Spleen (tissue), 11 donors: ENCODE data around the gene THSD4. TPM values are rescaled to one million over a fixed set of nuclear protein-coding genes. Genes with fewer than 3 reads are reported as not detected.

ENCODE experiments used
- DNase-seq: peaks from one replicate; pipeline ENCODE4 v3.0.0-alpha.2; 2020
- H3K27ac ChIP-seq, 8 donors: fragments of 200-600 bp; sonication (generic) in 7 of 8; 1 replicate in 4 of 8; 2 replicates in 4 of 8; pipeline versions ENCODE4 v1.5.0 to v1.8.0; 2016 to 2021; ENCODE audit warnings: inconsistent platforms in 4 of 8, mild to moderate bottlenecking in 4 of 8, moderate library complexity in 1 of 8
- H3K27me3 ChIP-seq, 7 donors: fragments of 200-600 bp; sonication (generic) in 6 of 7; replicated peaks in 1 of 7; 1 replicate in 4 of 7; 2 replicates in 3 of 7; pipeline versions ENCODE4 v1.5.0 to v1.8.0; 2016 to 2021; ENCODE audit warnings: inconsistent platforms in 3 of 7, mild to moderate bottlenecking in 1 of 7
- H3K36me3 ChIP-seq, 6 donors: fragments of 200-600 bp; sonication (generic) in 5 of 6; 1 replicate in 4 of 6; 2 replicates in 2 of 6; pipeline versions ENCODE4 v1.5.0 to v1.8.0; 2016 to 2021; ENCODE audit warnings: inconsistent platforms in 2 of 6
- H3K4me1 ChIP-seq, 6 donors: fragments of 200-600 bp; sonication (generic) in 5 of 6; 1 replicate in 3 of 6; 2 replicates in 3 of 6; pipeline versions ENCODE4 v1.5.0 to v1.8.0; 2016 to 2021; ENCODE audit warnings: inconsistent platforms in 3 of 6
- H3K4me3 ChIP-seq, 8 donors: fragments of 200-600 bp; sonication (generic) in 7 of 8; 1 replicate in 4 of 8; 2 replicates in 4 of 8; pipeline versions ENCODE4 v1.5.0 to v1.8.0; 2016 to 2021; ENCODE audit warnings: inconsistent platforms in 4 of 8, mild to moderate bottlenecking in 4 of 8, moderate library complexity in 2 of 8
- H3K9me3 ChIP-seq, 8 donors: fragments of 200-600 bp; sonication (generic) in 7 of 8; 1 replicate in 4 of 8; 2 replicates in 4 of 8; pipeline versions ENCODE4 v1.5.0 to v1.8.0; 2016 to 2021; ENCODE audit warnings: inconsistent platforms in 4 of 8
- CTCF ChIP-seq, 11 experiments: fragments of 200-600 bp in 7 of 11; fragments of 450-650 bp in 4 of 11; sonication (generic) in 4 of 11; IDR thresholded peaks in 8 of 11; conservative IDR thresholded peaks in 3 of 11; 1 replicate in 7 of 11; 2 replicates in 4 of 11; pipeline versions ENCODE4 v1.4.0 to v1.8.0; 2016 to 2021; ENCODE audit warnings: antibody characterized with exemption in 11 of 11, inconsistent platforms in 4 of 11, mild to moderate bottlenecking in 1 of 11
- POLR2A ChIP-seq, 3 donors: fragments of 450-650 bp; IDR thresholded peaks; one replicate each; pipeline ENCODE4 v1.5.1; 2017; ENCODE audit warnings: antibody characterized with exemption in 3 of 3, mild to moderate bottlenecking in 1 of 3
- POLR2AphosphoS5 ChIP-seq, 3 donors: sonication (generic); formaldehyde crosslinking; IDR thresholded peaks; one replicate each; pipeline ENCODE4 v1.5.1; 2017; ENCODE audit warnings: antibody characterized with exemption in 3 of 3
- WGBS, 5 donors: extraction: QIAGEN DNeasy Blood & Tissue Kit in 3 of 5; methylation state at CpG; one replicate each; pipeline versions ENCODE4 v1.1.5 to v1.1.7; 2013 to 2018; 5-methylcytosine and 5-hydroxymethylcytosine counted together
- intact Hi-C: fragments of 100-400 bp; cut with DNase I; formaldehyde crosslinking; loops from one replicate; pipeline ENCODE4 v1.15.0; 2023; ENCODE audit warnings: low total_unique reads
- polyA plus RNA-seq, 3 donors: library from polyadenylated mRNA; stranded (reverse); fragments of 200-250 nt; gene quantifications; one replicate each; pipeline ENCODE4 v1.2.1, GENCODE V29; 2013
- total RNA-seq, 7 donors: library from RNA; depleted of rRNA in 3 of 7; stranded (reverse); fragments of >200 nt in 3 of 7; fragmentation: NEBNext Ultra II Directional in 4 of 7; extraction: Animal tissue kit (Norgen Biotek cat#: 25700) in 4 of 7; gene quantifications; one replicate each; pipeline versions ENCODE4 v1.1.0 to v1.2.1, GENCODE V29; 2016 to 2021
- donor health status: healthy with polysubstance abuse.
- donor health status: DM: no; HTN: no; CAD: no; lungs with moderate emphysema.
- donor health status: DM: no; HTN: no; CAD: no.
- donor health status: Bipolar disorder and iron deficiency.
- donor health status: healthy.
- donor health status: DM: no; HTN: no; CAD: no.
- donor health status: DM: yes; HTN: yes; CAD: no.

THSD4 gene
- total and polyA plus RNA-seq, 10 donors: 0.29 to 11.3 (median 3.4) TPM

- Histone ChIP-seq H3K27me3 (peaks cover 0 to 33% (median 0%) of the 10 kb centered on the region in 7 donors), H3K4me3 (no peak overlapping the region), H3K9me3 (no peaks in the 10 kb centered on the region), H3K4me1 (peaks cover 0 to 20% (median 7%) of the 10 kb centered on the region in 6 donors), H3K36me3 (no peaks in the 10 kb centered on the region), H3K27ac (no peak overlapping the region)
- WGBS, 5 donors: 81 to 94% (median 90%) methylated on average over 8 of the region's 8 CpGs
- DNase-seq: no peak
- intact Hi-C loops: no loop called here
- no peak for TF ChIP-seq POLR2A (IDR thresholded peaks at IDR 0.05)
- TF ChIP-seq POLR2AphosphoS5 (IDR thresholded peaks at IDR 0.05): no peak
- TF ChIP-seq CTCF (IDR thresholded peaks at IDR 0.05 in 8 of 11, conservative IDR thresholded peaks at IDR 0.05 in 3 of 11): no peak
These were observed 694.1 kb downstream of the THSD4 start for GRCh38 chr15:71809346-71809745.

GRCh38 chr15:71810256-71811035, 695.2 kb downstream of the THSD4 start, which contains the start of gene NR2E3:
Gene NR2E3, plus strand, starts transcription at chr15:71810554. Its CDS starts 190 bp downstream, at chr15:71810744.
- no peak for TF ChIP-seq POLR2A (IDR thresholded peaks at IDR 0.05)
- no peak for TF ChIP-seq CTCF (IDR thresholded peaks at IDR 0.05 in 8 of 11, conservative IDR thresholded peaks at IDR 0.05 in 3 of 11)
- no peak for TF ChIP-seq POLR2AphosphoS5 (IDR thresholded peaks at IDR 0.05)
- WGBS, 5 donors: 89 to 93% (median 89%) methylated on average over 14 to 16 of the region's 16 CpGs
- H3K27me3 ChIP-seq: peaks cover 0 to 32% (median 0%) of the 10 kb centered on the region in 7 donors
- no peaks in the 10 kb centered on the region for H3K36me3 ChIP-seq
- H3K4me3 ChIP-seq: no peak within 1 kb of the TSS
- DNase-seq: no peak
- H3K4me1 ChIP-seq: peaks cover 0 to 20% (median 7%) of the 10 kb centered on the region in 6 donors
- H3K27ac ChIP-seq: no peak within 1 kb of the TSS
- intact Hi-C loops: no loop called here
- H3K9me3 ChIP-seq: no peaks in the 10 kb centered on the region

GRCh38 chr15:71811036-71811736, 695.9 kb downstream of the THSD4 start:
- intact Hi-C loops: no loop called here
- H3K27me3 ChIP-seq: peaks cover 0 to 25% (median 0%) of the 10 kb centered on the region in 7 donors
- no peaks in the 10 kb centered on the region for H3K36me3 ChIP-seq
- peaks cover 0 to 20% (median 7%) of the 10 kb centered on the region in 6 donors for H3K4me1 ChIP-seq
- no peak for TF ChIP-seq POLR2A (IDR thresholded peaks at IDR 0.05)
- WGBS, 5 donors: 90 to 94% (median 92%) methylated on average over 20 to 27 of the region's 27 CpGs
- no peak overlapping the region for H3K27ac ChIP-seq
- no peak for DNase-seq
- H3K9me3 ChIP-seq: no peaks in the 10 kb centered on the region
- H3K4me3 ChIP-seq: no peak overlapping the region

GRCh38 chr15:71811752-71812735, 696.8 kb downstream of the THSD4 start:
- H3K36me3 ChIP-seq: no peaks in the 10 kb centered on the region
- intact Hi-C loops: no loop called here
- no peak overlapping the region for H3K27ac ChIP-seq
- no peak for DNase-seq
- no peak overlapping the region for H3K4me3 ChIP-seq
- WGBS, 5 donors: 74 to 88% (median 87%) methylated on average over 22 to 38 of the region's 38 CpGs
- no peaks in the 10 kb centered on the region for H3K9me3 ChIP-seq
- H3K27me3 ChIP-seq: peaks cover 0 to 18% (median 0%) of the 10 kb centered on the region in 7 donors
- H3K4me1 ChIP-seq: peaks cover 0 to 13% (median 6%) of the 10 kb centered on the region in 6 donors
- peak in 1 of 3 donors; percentile 29 for TF ChIP-seq POLR2AphosphoS5 (IDR thresholded peaks at IDR 0.05)
- TF ChIP-seq CTCF (IDR thresholded peaks at IDR 0.05 in 8 of 11, conservative IDR thresholded peaks at IDR 0.05 in 3 of 11): no peak
